Upper lobe of left lung (tissue), 6 donors: Measurements from ENCODE around the gene TMC6. TPM values are rescaled to one million over a fixed set of nuclear protein-coding genes. Genes with fewer than 3 reads are reported as not detected.

ENCODE experiments used
- ATAC-seq, 2 donors: fragments of 200-7000 bp; cut with Tn5 transposase; one replicate each; pipeline ENCODE4 v1.9.1; 2022; ENCODE audit warnings: mild to moderate bottlenecking in 2 of 2, moderate library complexity in 2 of 2; ENCODE audit not compliant: low FRiP score in 2 of 2
- DNase-seq, 2 donors: peaks; one replicate each; pipeline ENCODE4 v3.0.0-alpha.2; 2019 to 2020
- H3K27ac ChIP-seq, 4 donors: fragments of 200-600 bp; sonication (generic); one replicate each; pipeline ENCODE4 v1.5.1; 2016 to 2019
- H3K27me3 ChIP-seq, 4 donors: fragments of 200-600 bp; sonication (generic); one replicate each; pipeline ENCODE4 v1.5.1; 2017 to 2019
- H3K36me3 ChIP-seq, 4 donors: fragments of 200-600 bp; sonication (generic); one replicate each; pipeline ENCODE4 v1.5.1; 2016 to 2019
- H3K4me1 ChIP-seq, 4 donors: fragments of 200-600 bp; sonication (generic); one replicate each; pipeline ENCODE4 v1.5.1; 2018 to 2019
- H3K4me3 ChIP-seq, 4 donors: fragments of 200-600 bp; sonication (generic); one replicate each; pipeline ENCODE4 v1.5.1; 2017 to 2019; ENCODE audit warnings: mild to moderate bottlenecking in 2 of 4, moderate library complexity in 1 of 4
- H3K9me3 ChIP-seq, 4 donors: fragments of 200-600 bp; sonication (generic); one replicate each; pipeline ENCODE4 v1.5.1; 2018 to 2019
- EP300 ChIP-seq, 4 donors: sonication (generic); formaldehyde crosslinking; IDR thresholded peaks; one replicate each; pipeline ENCODE4 v1.5.1; 2017; ENCODE audit warnings: antibody characterized with exemption in 4 of 4, control low read depth in 2 of 4
- POLR2A ChIP-seq, 4 donors: fragments of 450-650 bp; IDR thresholded peaks; one replicate each; pipeline ENCODE4 v1.5.1; 2016 to 2017; ENCODE audit warnings: antibody characterized with exemption in 4 of 4, mild to moderate bottlenecking in 2 of 4
- POLR2AphosphoS5 ChIP-seq, 2 donors: sonication (generic); formaldehyde crosslinking; IDR thresholded peaks; one replicate each; pipeline ENCODE4 v1.5.1; 2017; ENCODE audit warnings: antibody characterized with exemption in 2 of 2
- WGBS, 2 donors: methylation state at CpG; one replicate each; pipeline ENCODE4 v1.1.5; 2017 to 2018; 5-methylcytosine and 5-hydroxymethylcytosine counted together
- total RNA-seq, 6 donors: library from RNA; depleted of rRNA in 4 of 6; stranded (reverse); fragments of >200 nt in 4 of 6; gene quantifications; one replicate each; pipeline versions ENCODE4 v1.1.0 to v1.2.1, GENCODE V29; 2016 to 2021
- TF ChIP-seq, protein P1 (sequence below), 6 experiments: fragments of 450-650 bp in 4 of 6; fragments of 200-600 bp in 2 of 6; sonication (generic) in 2 of 6; IDR thresholded peaks; one replicate each; pipeline ENCODE4 v1.5.1; 2016 to 2019; ENCODE audit warnings: antibody characterized with exemption in 6 of 6
- donor health status: DM: no; HTN: no; CAD: no; lungs with moderate emphysema.
- donor health status: DM: no; HTN: yes; CAD: no; lungs with severe emphysema.

Gene TMC6
- total RNA-seq, 6 donors from 2014 or later, result 51.4 to 216 (median 195) TPM

DNA sequence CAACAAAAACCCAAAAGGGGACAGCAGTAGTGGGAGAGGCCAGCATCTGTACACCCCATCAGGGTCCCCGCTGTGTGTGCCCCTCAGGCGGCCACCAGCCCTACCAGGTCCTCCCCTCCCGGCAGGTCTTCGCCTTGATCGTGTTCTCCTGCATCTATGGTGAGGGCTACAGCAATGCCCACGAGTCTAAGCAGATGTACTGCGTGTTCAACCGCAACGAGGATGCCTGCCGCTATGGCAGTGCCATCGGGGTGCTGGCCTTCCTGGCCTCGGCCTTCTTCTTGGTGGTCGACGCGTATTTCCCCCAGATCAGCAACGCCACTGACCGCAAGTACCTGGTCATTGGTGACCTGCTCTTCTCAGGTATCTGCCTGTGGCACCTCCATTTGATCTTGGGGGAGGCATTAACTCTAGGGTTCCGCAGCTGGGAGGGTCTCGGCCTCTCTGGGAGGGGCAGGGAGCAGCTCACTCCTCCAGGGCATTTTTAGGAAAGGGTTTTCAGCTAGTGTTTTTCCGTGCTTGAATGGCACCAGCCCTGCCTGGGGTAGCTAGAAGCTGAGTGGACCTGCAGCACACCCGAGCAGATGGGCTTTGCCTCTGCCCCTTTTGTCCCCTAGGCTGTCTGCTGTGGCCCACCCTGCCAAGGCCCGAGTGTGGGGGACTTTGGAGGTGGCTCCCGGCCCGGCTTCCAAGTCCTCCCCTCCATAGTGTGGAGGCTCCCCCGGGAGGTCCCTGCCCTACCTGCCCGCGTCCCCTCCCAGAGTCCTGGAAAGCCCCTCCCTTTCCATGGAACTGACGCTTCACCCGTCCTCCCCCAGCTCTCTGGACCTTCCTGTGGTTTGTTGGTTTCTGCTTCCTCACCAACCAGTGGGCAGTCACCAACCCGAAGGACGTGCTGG is 42.4 kb upstream of the TMC6 start:
- peaks cover 66 to 77% (median 71%) of the 10 kb centered on the region in 4 donors for H3K4me1 ChIP-seq
- DNase-seq (no peak), ATAC-seq (no peak)
- 84 to 89% methylated on average over 17 to 31 of the region's 31 CpGs for WGBS, 2 donors
- H3K36me3 ChIP-seq, result peaks cover 0 to 31% (median 14%) of the 10 kb centered on the region in 4 donors
- H3K9me3 ChIP-seq, result no peaks in the 10 kb centered on the region
- TF ChIP-seq POLR2AphosphoS5 (IDR thresholded peaks at IDR 0.05) (no peak), EP300 (IDR thresholded peaks at IDR 0.05) (no peak), POLR2A (IDR thresholded peaks at IDR 0.05) (no peak)
- TF ChIP-seq, protein P1, sequence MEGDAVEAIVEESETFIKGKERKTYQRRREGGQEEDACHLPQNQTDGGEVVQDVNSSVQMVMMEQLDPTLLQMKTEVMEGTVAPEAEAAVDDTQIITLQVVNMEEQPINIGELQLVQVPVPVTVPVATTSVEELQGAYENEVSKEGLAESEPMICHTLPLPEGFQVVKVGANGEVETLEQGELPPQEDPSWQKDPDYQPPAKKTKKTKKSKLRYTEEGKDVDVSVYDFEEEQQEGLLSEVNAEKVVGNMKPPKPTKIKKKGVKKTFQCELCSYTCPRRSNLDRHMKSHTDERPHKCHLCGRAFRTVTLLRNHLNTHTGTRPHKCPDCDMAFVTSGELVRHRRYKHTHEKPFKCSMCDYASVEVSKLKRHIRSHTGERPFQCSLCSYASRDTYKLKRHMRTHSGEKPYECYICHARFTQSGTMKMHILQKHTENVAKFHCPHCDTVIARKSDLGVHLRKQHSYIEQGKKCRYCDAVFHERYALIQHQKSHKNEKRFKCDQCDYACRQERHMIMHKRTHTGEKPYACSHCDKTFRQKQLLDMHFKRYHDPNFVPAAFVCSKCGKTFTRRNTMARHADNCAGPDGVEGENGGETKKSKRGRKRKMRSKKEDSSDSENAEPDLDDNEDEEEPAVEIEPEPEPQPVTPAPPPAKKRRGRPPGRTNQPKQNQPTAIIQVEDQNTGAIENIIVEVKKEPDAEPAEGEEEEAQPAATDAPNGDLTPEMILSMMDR (IDR thresholded peaks at IDR 0.05), result no peak
- no peaks in the 10 kb centered on the region for H3K27me3 ChIP-seq
- peak overlapping the region; percentile 83 to 95 (median 93) for H3K27ac ChIP-seq
- no peak overlapping the region for H3K4me3 ChIP-seq

DNA sequence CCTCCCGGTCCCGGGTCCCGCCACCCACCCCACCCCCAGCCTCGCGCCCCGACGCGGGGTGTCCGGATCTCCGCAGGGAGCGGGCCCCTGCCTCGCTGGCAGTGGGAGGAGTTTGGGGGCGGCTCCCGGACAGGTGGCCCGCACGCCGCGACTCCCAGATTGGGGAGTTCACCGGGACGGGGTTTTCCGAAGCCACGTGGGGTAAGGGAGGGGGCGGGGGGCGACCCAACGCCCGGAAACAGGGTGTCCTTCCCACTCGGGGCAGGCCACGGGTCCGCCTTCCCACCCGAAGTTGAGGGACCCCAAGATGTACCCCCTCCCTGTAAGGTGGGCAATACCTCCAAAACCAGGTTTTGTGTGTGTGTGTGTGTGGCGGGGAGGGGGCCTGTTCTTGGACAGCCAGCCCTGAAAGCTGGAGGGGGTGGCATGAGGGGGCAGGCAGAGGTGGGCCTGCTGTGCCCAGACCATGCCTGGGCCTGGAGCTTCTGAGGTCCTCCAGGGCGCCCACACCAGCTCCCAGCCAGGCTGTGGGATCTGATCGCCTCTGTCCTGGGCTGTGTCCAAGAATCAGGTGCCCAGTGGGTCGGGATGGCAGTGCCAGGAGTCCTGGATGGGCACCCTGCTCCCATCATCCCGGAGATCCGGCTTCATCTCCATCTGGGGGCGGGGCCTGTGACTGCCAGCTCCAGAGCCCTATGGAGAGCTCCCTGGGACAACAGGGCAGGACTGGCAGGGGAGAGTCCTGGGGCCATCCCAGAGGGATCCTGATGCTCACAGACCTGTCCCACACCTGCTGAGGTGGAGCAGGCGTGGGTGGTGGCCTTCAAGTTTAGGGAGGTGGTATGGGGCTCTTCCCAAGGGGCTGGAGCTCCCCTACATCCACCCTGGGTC is 40.6 kb upstream of the TMC6 start:
- DNase-seq (peak; percentile 82 to 89), ATAC-seq (peak in 1 of 2 donors; percentile 18)
- TF ChIP-seq POLR2A (IDR thresholded peaks at IDR 0.05), result no peak
- TF ChIP-seq POLR2AphosphoS5 (IDR thresholded peaks at IDR 0.05), result no peak
- TF ChIP-seq, protein P1 (IDR thresholded peaks at IDR 0.05), result no peak
- peaks cover 48 to 59% (median 53%) of the 10 kb centered on the region in 4 donors for H3K4me1 ChIP-seq
- WGBS, 2 donors, result 28 to 40% methylated on average over 1 to 6 of the region's 38 CpGs
- H3K9me3 ChIP-seq, result no peaks in the 10 kb centered on the region
- peak overlapping the region; percentile 67 to 95 (median 88) for H3K4me3 ChIP-seq
- H3K27ac ChIP-seq, result peak overlapping the region; percentile 95
- no peaks in the 10 kb centered on the region for H3K27me3 ChIP-seq
- peaks cover 0 to 31% (median 14%) of the 10 kb centered on the region in 4 donors for H3K36me3 ChIP-seq

- Histone ChIP-seq H3K4me1 (peaks cover 41 to 52% (median 46%) of the 10 kb centered on the region in 4 donors), H3K36me3 (peaks cover 0 to 29% (median 14%) of the 10 kb centered on the region in 4 donors), H3K27ac (peak within 1 kb of the TSS; percentile 95), H3K4me3 (peak within 1 kb of the TSS; percentile 67 to 95 (median 88)), H3K9me3 (no peaks in the 10 kb centered on the region), H3K27me3 (no peaks in the 10 kb centered on the region)
- ATAC-seq, result peak; percentile 75 to 83
- TF ChIP-seq POLR2AphosphoS5 (IDR thresholded peaks at IDR 0.05) (peak; percentile 77 to 87), EP300 (IDR thresholded peaks at IDR 0.05) (no peak), POLR2A (IDR thresholded peaks at IDR 0.05) (peak in 3 of 4 donors; percentile 68 to 98 (median 88))
- TF ChIP-seq, protein P1 (IDR thresholded peaks at IDR 0.05), result peak in 3 of 6 experiments; percentile 25 to 41 (median 34)
- 0% methylated on average over 11 to 27 of the region's 84 CpGs for WGBS, 2 donors
- DNase-seq, result peak; percentile 90 to 99
These were observed 39.8 kb upstream of the TMC6 start, which contains the start of gene SYNGR2 for GRCh38 chr17:78168242-78168902. TSS of gene SYNGR2 (plus strand) at chr17:78168581. CDS start at chr17:78168617, 36 bp downstream.

GRCh38 chr17:78166416-78166815 is 37.9 kb upstream of the TMC6 start:
- 62 to 74% methylated on average over 6 of the region's 6 CpGs for WGBS, 2 donors
- TF ChIP-seq, protein P1 (IDR thresholded peaks at IDR 0.05), result no peak
- no peak for TF ChIP-seq POLR2A (IDR thresholded peaks at IDR 0.05)
- no peak for TF ChIP-seq POLR2AphosphoS5 (IDR thresholded peaks at IDR 0.05)
- TF ChIP-seq EP300 (IDR thresholded peaks at IDR 0.05), result no peak
- peaks cover 21 to 32% (median 26%) of the 10 kb centered on the region in 4 donors for H3K4me1 ChIP-seq
- peaks cover 0 to 11% (median 3%) of the 10 kb centered on the region in 4 donors for H3K36me3 ChIP-seq
- no peak overlapping the region for H3K4me3 ChIP-seq
- H3K27ac ChIP-seq, result no peak overlapping the region
- no peak for ATAC-seq
- no peak for DNase-seq
- H3K9me3 ChIP-seq, result no peaks in the 10 kb centered on the region
- H3K27me3 ChIP-seq, result no peaks in the 10 kb centered on the region
